Type B pancreatic cell (in vitro differentiated cells): ENCODE results near the gene NUDT3. TPM values are rescaled to one million over a fixed set of nuclear protein-coding genes. Genes with fewer than 3 reads are reported as not detected.

Experiments
- DNase-seq: peaks from one replicate; pipeline ENCODE4 v3.0.0; 2021; ENCODE audit warnings: mixed read lengths; ENCODE audit not compliant: unreplicated experiment; ENCODE audit errors: extremely low spot score
- H3K27ac Mint-ChIP-seq: 2 replicates; pipeline ENCODE4 v1.8.0; 2021; ENCODE audit warnings: mild to moderate bottlenecking, mixed read lengths
- H3K27me3 Mint-ChIP-seq: 2 replicates; pipeline ENCODE4 v1.8.0; 2021; ENCODE audit warnings: mixed read lengths
- H3K36me3 Mint-ChIP-seq: 2 replicates; pipeline ENCODE4 v1.8.0; 2021; ENCODE audit warnings: mixed read lengths
- H3K4me1 Mint-ChIP-seq: one replicate; pipeline ENCODE4 v1.8.0; 2021; ENCODE audit warnings: mixed read lengths; ENCODE audit not compliant: unreplicated experiment
- H3K4me3 Mint-ChIP-seq: 2 replicates; pipeline ENCODE4 v1.8.0; 2021; ENCODE audit warnings: mild to moderate bottlenecking, mixed read lengths
- H3K9me3 Mint-ChIP-seq: 2 replicates; pipeline ENCODE4 v1.8.0; 2021; ENCODE audit warnings: mixed read lengths
- CTCF ChIP-seq: fragments of 200-600 bp; sonication (generic); conservative IDR thresholded peaks from 2 replicates; pipeline ENCODE4 v1.5.0; 2021; ENCODE audit warnings: antibody characterized with exemption, mild to moderate bottlenecking
- total RNA-seq: library from RNA; stranded (reverse); gene quantifications from 2 replicates; pipeline ENCODE4 v1.2.1, GENCODE V29; 2021; ENCODE audit warnings: low replicate concordance

The NUDT3 gene
- total RNA-seq, 1 donor from 2014 or later = 31.9 TPM

DNA sequence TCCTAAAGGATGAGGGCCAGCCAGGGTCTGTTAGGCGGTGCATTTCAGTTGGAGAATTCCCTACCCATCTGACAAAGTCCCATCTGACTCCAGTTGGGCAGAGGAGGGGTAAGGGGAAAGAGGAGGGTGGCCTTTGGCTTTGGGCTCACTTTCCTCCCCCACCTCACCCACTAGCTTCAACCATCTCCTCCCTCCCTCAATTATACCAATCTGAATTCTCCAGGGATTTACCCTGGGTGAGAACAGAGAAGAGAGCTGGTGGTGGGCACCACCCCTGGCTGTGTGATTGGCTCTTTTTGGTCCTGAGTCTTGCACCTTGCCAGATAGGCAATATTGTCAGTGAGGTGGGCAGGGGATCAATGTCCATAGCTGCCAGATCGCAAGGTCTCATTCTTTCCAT lies 152.6 kb downstream of the NUDT3 start:
- H3K4me1 Mint-ChIP-seq = peaks cover 16% of the 10 kb centered on the region
- peaks cover 8% of the 10 kb centered on the region for H3K36me3 Mint-ChIP-seq
- H3K4me3 Mint-ChIP-seq = peak overlapping the region; percentile 11

GRCh38 chr6:34239500-34239825 lies 153.0 kb downstream of the NUDT3 start:
- no peak for TF ChIP-seq CTCF
- H3K9me3 Mint-ChIP-seq = no peaks in the 10 kb centered on the region
- peak overlapping the region; percentile 85 for H3K27ac Mint-ChIP-seq
- H3K27me3 Mint-ChIP-seq = no peaks in the 10 kb centered on the region
- no peak for DNase-seq
- peak overlapping the region; percentile 48 for H3K4me3 Mint-ChIP-seq
- peaks cover 17% of the 10 kb centered on the region for H3K4me1 Mint-ChIP-seq
- H3K36me3 Mint-ChIP-seq = peaks cover 8% of the 10 kb centered on the region

More for the DNA sequence above, 152.6 kb downstream of the NUDT3 start:
- TF ChIP-seq CTCF = no peak
- Mint-ChIP-seq H3K27me3 (no peaks in the 10 kb centered on the region), H3K27ac (peak overlapping the region; percentile 85), H3K9me3 (no peaks in the 10 kb centered on the region)
- no peak for DNase-seq

DNA sequence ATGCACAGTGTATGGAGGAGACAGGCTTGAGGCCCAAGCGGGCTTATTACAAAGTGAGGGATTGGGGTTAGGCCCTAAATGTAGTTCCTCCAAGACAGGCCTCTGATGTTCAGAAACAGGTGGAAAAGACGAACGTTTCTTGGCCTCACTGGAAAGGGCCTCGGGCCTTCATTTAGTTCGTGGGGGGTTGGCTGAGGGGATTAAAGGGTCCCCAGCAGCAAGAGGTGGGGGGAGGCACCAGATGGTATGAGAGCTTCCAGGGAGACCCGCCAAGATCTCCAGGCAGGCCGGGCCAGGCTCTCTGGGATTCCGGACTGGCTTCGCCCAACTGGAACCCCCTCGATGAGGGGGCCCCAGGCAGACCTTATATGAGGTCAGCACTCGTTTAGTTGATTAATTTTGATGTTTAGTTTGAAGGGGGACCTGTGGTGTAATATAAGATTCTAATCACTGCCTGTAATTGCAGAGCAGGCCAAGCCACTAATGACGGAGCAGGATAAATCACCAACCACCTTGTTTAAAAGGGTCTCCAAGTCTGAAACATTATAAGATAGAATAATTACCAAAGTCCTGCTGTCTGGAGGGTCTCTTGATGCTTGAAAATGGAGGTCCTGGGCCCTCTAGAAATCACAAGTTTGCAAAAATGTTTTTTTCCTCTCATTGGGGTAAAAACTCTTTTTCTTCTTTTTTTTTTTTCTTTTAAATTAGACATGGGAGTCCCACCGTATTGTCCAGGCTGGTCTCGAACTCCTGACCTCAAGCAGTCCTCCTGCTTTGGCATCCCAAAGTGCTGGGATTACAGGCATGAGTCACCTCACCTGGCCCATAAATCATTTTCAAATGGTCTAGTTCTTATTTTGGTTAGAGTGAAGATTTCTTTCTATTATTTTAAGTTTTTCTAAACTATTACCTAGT lies 153.6 kb downstream of the NUDT3 start:
- no peak for DNase-seq
- Mint-ChIP-seq H3K9me3 (no peaks in the 10 kb centered on the region), H3K27ac (peak overlapping the region; percentile 85), H3K4me3 (peak overlapping the region; percentile 89), H3K4me1 (peaks cover 23% of the 10 kb centered on the region), H3K36me3 (peaks cover 8% of the 10 kb centered on the region), H3K27me3 (no peaks in the 10 kb centered on the region)
- TF ChIP-seq CTCF = no peak

- Mint-ChIP-seq H3K9me3 (no peaks in the 10 kb centered on the region), H3K27ac (peak overlapping the region; percentile 85), H3K36me3 (peaks cover 7% of the 10 kb centered on the region), H3K27me3 (no peaks in the 10 kb centered on the region), H3K4me1 (peaks cover 28% of the 10 kb centered on the region), H3K4me3 (peak overlapping the region; percentile 89)
- no peak for DNase-seq
- peak; percentile 65 for TF ChIP-seq CTCF
These were observed 154.5 kb downstream of the NUDT3 start for GRCh38 chr6:34237722-34238584.

DNA sequence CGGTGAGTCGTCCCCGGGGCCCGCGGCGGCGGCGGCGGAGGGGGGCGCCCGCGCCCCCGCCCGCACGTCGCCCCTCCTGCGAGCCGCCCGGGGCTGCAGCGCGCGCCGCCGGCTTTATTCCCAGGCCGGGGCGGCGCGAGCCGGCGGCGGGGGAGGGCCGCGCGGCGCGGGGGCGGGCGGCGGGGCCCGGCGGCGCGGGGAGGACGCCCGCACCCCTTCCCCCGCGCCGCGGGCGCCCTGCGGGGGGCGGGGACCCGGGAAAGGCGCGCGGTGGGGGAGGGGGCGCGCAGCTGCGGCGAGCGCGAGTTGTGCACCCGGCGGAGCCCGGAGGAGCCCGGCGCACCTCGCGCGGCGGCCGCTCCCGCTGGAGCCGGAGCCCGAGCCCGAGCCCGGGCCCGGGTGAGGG lies 155.2 kb downstream of the NUDT3 start:
- no peak for DNase-seq
- Mint-ChIP-seq H3K4me1 (peaks cover 26% of the 10 kb centered on the region), H3K9me3 (no peaks in the 10 kb centered on the region), H3K27ac (no peak overlapping the region), H3K4me3 (peak overlapping the region; percentile 88), H3K27me3 (no peaks in the 10 kb centered on the region), H3K36me3 (peaks cover 5% of the 10 kb centered on the region)
- no peak for TF ChIP-seq CTCF
